MM.1S (cell line): ENCODE measurements around the gene DNM1L.
A peak's percentile ranks its signal among the peaks of the same experiment; 100 is the strongest.

Source experiments
- DNase-seq: peaks from one replicate; pipeline ENCODE4 v3.0.0-alpha.2; 2015
- H2AFZ ChIP-seq: fragments of 300-600 bp; sonication (generic); 2 replicates; pipeline ENCODE4 v1.6.0; 2016; ENCODE audit warnings: antibody characterized with exemption, low read length
- H3F3A ChIP-seq: fragments of 300-600 bp; sonication (generic); 2 replicates; pipeline ENCODE4 v1.6.1; 2016; ENCODE audit warnings: mild to moderate bottlenecking, antibody characterized with exemption, low read length, moderate library complexity, mixed read lengths; ENCODE audit not compliant: insufficient read depth
- H3K27ac ChIP-seq: fragments of 300-600 bp; sonication (generic); 2 replicates; pipeline ENCODE4 v1.5.1; 2016; ENCODE audit warnings: mild to moderate bottlenecking, low read length
- H3K27me3 ChIP-seq: fragments of 300-600 bp; sonication (generic); replicated peaks from 2 replicates; pipeline ENCODE4 v1.6.0; 2016; ENCODE audit warnings: low read length; ENCODE audit not compliant: insufficient read depth
- H3K36me3 ChIP-seq: fragments of 300-600 bp; sonication (generic); replicated peaks from 2 replicates; pipeline ENCODE4 v1.6.1; 2016; ENCODE audit warnings: mild to moderate bottlenecking, low read length, mixed read lengths; ENCODE audit not compliant: insufficient read depth
- H3K4me1 ChIP-seq: fragments of 300-600 bp; sonication (generic); 2 replicates; pipeline ENCODE4 v1.6.1; 2016; ENCODE audit warnings: low read length, mixed read lengths
- H3K4me2 ChIP-seq: fragments of 300-600 bp; sonication (generic); 2 replicates; pipeline ENCODE4 v1.6.0; 2016; ENCODE audit warnings: low read depth, low read length
- H3K4me3 ChIP-seq: fragments of 300-600 bp; sonication (generic); 2 replicates; pipeline ENCODE4 v1.5.1; 2016; ENCODE audit warnings: low read length, mixed read lengths
- H3K79me2 ChIP-seq: fragments of 300-600 bp; sonication (generic); 2 replicates; pipeline ENCODE4 v1.6.1; 2016; ENCODE audit warnings: mixed run types, low read length, mixed read lengths
- H3K9ac ChIP-seq: fragments of 300-600 bp; sonication (generic); 2 replicates; pipeline ENCODE4 v1.6.1; 2016; ENCODE audit warnings: low read length, mixed read lengths
- H3K9me2 ChIP-seq: fragments of 300-600 bp; sonication (generic); replicated peaks from 2 replicates; pipeline ENCODE4 v1.6.1; 2016; ENCODE audit warnings: mild to moderate bottlenecking, low read length, mixed read lengths; ENCODE audit not compliant: insufficient read depth
- H3K9me3 ChIP-seq: fragments of 300-600 bp; sonication (generic); replicated peaks from 2 replicates; pipeline ENCODE4 v1.6.1; 2016; ENCODE audit warnings: mild to moderate bottlenecking, low read length, mixed read lengths; ENCODE audit not compliant: insufficient read depth
- H4K20me1 ChIP-seq: fragments of 300-600 bp; sonication (generic); 2 replicates; pipeline ENCODE4 v1.6.1; 2016; ENCODE audit warnings: mild to moderate bottlenecking, low read length, moderate library complexity, mixed read lengths; ENCODE audit not compliant: insufficient read depth
- EZH2 ChIP-seq: fragments of 300-600 bp; sonication (generic); optimal IDR thresholded peaks from 2 replicates; pipeline ENCODE3; 2017; ENCODE audit warnings: low read depth, mild to moderate bottlenecking, antibody characterized with exemption, low read length, mixed read lengths
- EZH2phosphoT487 ChIP-seq: fragments of 300-600 bp; sonication (generic); IDR thresholded peaks from 2 replicates; pipeline ENCODE4 v1.6.1; 2018; ENCODE audit warnings: antibody characterized with exemption, low read length
- TF ChIP-seq, protein P1 (sequence below): fragments of 300-600 bp; sonication (generic); IDR thresholded peaks from 2 replicates; pipeline ENCODE4 v1.5.1; 2016; ENCODE audit warnings: antibody characterized with exemption, low read length, mixed read lengths

The DNM1L gene

DNA sequence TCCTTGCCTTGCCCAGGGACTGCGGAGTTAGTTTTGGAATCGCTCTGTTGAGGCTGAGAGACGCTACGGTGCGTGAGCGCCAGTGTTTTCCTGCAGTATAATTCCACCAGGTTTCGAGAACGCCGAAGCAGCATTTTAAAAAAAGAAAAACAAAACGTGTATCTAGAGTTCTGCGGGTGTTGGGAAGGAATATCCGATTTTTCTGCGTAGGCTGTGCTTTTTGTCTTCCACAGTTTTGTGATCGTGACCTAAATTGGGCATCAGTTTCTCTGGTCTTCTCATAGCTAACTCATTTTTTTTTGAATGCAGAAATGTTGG, 778 bp downstream of the DNM1L start:
- peaks cover 7% of the 10 kb centered on the region for H3K4me1 ChIP-seq
- peak overlapping the region; percentile 86 for H3K9ac ChIP-seq
- peaks cover 5% of the 10 kb centered on the region; the same call in 1 of the 2 replicates for H3K36me3 ChIP-seq
- H2AFZ ChIP-seq: peak overlapping the region; percentile 78
- H4K20me1 ChIP-seq: no peaks in the 10 kb centered on the region
- H3K79me2 ChIP-seq: peaks cover 52% of the 10 kb centered on the region
- peak overlapping the region; percentile 79 for H3K27ac ChIP-seq
- no peaks in the 10 kb centered on the region for H3K9me3 ChIP-seq
- H3K27me3 ChIP-seq: no peaks in the 10 kb centered on the region
- peak overlapping the region; percentile 92 for H3K4me2 ChIP-seq
- H3F3A ChIP-seq: peaks cover 6% of the 10 kb centered on the region; the same call in 1 of the 2 replicates
- TF ChIP-seq EZH2phosphoT487 (no peak), EZH2 (no peak)
- TF ChIP-seq, protein P1, sequence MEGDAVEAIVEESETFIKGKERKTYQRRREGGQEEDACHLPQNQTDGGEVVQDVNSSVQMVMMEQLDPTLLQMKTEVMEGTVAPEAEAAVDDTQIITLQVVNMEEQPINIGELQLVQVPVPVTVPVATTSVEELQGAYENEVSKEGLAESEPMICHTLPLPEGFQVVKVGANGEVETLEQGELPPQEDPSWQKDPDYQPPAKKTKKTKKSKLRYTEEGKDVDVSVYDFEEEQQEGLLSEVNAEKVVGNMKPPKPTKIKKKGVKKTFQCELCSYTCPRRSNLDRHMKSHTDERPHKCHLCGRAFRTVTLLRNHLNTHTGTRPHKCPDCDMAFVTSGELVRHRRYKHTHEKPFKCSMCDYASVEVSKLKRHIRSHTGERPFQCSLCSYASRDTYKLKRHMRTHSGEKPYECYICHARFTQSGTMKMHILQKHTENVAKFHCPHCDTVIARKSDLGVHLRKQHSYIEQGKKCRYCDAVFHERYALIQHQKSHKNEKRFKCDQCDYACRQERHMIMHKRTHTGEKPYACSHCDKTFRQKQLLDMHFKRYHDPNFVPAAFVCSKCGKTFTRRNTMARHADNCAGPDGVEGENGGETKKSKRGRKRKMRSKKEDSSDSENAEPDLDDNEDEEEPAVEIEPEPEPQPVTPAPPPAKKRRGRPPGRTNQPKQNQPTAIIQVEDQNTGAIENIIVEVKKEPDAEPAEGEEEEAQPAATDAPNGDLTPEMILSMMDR: no peak
- peak overlapping the region; percentile 90 for H3K4me3 ChIP-seq
- DNase-seq: no peak
- H3K9me2 ChIP-seq: no peaks in the 10 kb centered on the region

DNA sequence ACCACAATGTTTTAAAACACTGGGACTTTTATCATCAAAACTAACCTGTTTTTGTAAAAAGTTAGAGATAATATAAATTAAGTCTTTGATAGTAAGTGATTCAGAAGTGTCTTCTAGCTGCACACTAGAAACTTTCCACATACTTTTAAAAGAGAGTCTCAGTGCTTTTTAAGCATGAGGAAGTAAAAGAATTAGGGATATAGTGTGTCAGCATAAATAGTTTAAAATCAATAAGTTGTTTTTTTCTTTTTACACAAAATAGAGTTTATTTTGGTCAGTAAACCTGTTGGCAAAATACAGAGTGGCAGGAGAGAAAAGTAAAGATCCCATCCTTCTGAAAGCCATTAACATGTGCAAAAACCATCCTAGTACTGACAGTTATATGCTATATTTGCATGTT, 1.7 kb downstream of the DNM1L start:
- TF ChIP-seq, protein P1: no peak

DNA sequence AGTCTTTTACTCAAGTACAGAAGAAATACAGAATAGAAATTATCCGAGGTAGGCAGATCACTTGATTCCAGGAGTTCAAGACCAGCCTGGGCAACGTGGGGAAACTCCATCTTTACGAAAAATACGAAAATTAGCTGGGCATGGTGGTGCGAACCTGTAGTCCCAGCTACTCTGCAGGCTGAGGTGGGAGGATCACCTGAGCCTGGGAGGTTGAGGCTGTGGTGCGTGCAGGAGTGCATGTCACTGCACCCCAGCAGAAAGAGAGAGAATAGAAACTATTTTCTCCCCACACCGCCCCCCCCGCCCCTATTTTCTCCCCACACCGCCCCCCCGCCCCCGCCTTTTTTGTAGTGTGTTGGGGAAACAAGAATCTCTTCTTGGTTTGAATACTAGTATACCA, 2.2 kb downstream of the DNM1L start:
- Histone ChIP-seq H3K9me3 (no peaks in the 10 kb centered on the region), H4K20me1 (no peaks in the 10 kb centered on the region), H3K27ac (no peak overlapping the region), H2AFZ (no peak overlapping the region), H3K36me3 (peaks cover 5% of the 10 kb centered on the region; the same call in 1 of the 2 replicates), H3F3A (peaks cover 6% of the 10 kb centered on the region; the same call in 1 of the 2 replicates), H3K9ac (peak overlapping the region; percentile 86; the same call in 1 of the 2 replicates), H3K27me3 (no peaks in the 10 kb centered on the region), H3K9me2 (no peaks in the 10 kb centered on the region), H3K79me2 (peaks cover 66% of the 10 kb centered on the region), H3K4me1 (peaks cover 7% of the 10 kb centered on the region), H3K4me3 (no peak overlapping the region), H3K4me2 (peak overlapping the region; percentile 92)
- no peak for TF ChIP-seq EZH2phosphoT487
- TF ChIP-seq, protein P1: no peak
- TF ChIP-seq EZH2: no peak
- DNase-seq: no peak

More for the DNA sequence above, 1.7 kb downstream of the DNM1L start:
- Histone ChIP-seq H3K4me1 (peaks cover 7% of the 10 kb centered on the region), H3K27ac (no peak overlapping the region), H3K36me3 (peaks cover 5% of the 10 kb centered on the region; the same call in 1 of the 2 replicates), H3K9me2 (no peaks in the 10 kb centered on the region), H4K20me1 (no peaks in the 10 kb centered on the region), H3K9me3 (no peaks in the 10 kb centered on the region), H3K4me2 (peak overlapping the region; percentile 92), H3K4me3 (peak overlapping the region; percentile 90), H3F3A (peaks cover 6% of the 10 kb centered on the region; the same call in 1 of the 2 replicates), H3K27me3 (no peaks in the 10 kb centered on the region), H3K79me2 (peaks cover 62% of the 10 kb centered on the region), H3K9ac (peak overlapping the region; percentile 86; the same call in 1 of the 2 replicates), H2AFZ (no peak overlapping the region)
- no peak for DNase-seq
